IPS DF 4.7 (cell line): ENCODE results near the gene TMEM134.

Source experiments
- DNase-seq: peaks from one replicate; pipeline ENCODE4 v3.0.0-alpha.2; 2013; ENCODE audit warnings: low spot score; ENCODE audit errors: extremely low read depth

TMEM134 gene

GRCh38 chr11:67500831-67501715, 32.0 kb upstream of the TMEM134 start:
- no peak for DNase-seq

DNA sequence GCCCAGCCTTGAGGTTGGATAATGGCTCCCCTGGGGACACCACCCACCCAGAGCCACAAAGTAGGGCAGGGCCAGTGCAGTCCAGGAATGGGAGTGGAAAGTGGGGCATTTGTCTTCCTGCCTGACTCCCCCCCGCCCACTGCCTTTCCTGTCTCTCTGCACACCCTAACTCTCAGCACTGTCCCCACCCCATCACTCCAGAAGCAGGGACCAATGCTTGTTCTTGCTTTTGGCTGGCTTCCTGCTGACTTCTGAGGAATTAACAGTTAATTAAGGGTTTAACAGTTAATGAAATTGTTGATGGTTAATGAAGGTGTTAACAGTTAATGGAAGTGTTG, 31.4 kb upstream of the TMEM134 start:
- DNase-seq = no peak

DNA sequence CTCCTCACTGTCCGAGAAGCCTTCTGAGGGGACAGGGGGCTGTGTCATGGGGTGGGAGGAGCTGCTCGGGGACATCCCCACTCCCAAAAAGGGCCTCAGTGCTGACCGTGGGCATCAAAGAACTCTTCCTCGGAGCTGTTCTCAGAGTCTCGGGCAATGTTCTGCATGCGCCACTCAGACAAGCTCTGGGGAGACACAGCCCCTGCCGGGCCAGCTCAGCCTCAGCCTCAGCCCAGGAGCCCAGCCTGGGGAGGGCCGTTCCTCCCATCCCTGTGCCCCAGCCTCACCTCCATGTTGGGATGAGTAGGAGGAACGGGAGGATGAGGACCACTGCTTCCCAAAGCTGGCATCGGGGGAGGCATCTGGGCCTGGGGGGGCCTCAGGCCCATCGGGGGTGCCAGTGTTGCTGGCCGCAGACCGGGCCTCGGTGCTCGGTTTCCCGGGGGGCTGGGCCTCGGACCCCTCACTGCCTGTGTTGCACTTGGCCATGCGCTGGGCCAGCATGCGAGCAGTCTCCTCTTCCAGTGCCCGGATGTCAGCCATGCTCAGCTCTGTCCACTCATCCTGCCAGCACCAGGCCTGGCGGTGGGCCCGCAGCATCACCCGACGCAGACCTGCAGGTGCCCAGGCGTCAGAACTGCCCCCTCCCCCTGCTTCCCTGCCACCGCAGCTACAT, 30.9 kb upstream of the TMEM134 start:
- no peak for DNase-seq

DNA sequence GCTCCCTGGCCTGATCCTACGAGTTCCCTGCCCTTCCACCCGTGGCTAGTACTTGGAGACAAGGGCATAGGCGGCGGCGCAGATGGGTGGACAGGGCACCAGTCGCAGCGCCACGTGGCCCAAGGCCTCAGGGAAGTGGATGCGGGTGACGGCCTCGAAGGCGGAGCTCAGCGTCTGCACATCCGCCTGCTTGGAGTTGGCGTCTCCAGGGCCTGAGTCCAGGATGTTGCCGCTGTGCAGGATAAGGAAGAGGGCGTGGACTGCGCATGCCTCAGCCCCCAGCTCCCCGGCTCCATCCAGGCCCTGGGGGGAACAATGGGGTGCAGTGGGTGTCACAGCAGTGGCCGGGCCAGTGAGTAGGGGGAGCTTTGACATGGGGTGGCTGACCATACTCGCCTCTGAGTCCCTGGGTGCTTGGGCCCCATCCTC, 29.5 kb upstream of the TMEM134 start:
- DNase-seq = no peak

GRCh38 chr11:67497656-67498291, 28.7 kb upstream of the TMEM134 start:
- no peak for DNase-seq

DNA sequence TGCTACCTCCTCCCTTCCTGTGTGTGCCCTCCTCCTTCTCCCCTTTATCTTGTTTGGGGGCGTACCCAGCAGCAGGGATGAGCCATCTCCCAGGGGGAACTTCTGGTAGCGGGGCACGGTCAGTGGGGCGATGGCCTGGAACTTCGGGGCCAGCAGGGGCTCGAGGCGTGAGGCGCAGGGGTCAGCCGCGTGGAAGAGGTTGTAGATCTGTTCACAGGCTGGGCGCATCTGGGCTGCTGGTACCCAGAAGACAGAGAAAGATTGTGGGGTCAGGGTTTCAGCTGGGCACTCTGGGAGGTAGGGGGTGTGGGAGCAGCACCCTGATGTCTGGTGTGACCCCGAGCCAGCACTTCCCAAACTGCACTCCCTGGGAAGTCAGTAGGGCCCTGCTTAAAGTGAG, 27.1 kb upstream of the TMEM134 start:
- DNase-seq = no peak

DNA sequence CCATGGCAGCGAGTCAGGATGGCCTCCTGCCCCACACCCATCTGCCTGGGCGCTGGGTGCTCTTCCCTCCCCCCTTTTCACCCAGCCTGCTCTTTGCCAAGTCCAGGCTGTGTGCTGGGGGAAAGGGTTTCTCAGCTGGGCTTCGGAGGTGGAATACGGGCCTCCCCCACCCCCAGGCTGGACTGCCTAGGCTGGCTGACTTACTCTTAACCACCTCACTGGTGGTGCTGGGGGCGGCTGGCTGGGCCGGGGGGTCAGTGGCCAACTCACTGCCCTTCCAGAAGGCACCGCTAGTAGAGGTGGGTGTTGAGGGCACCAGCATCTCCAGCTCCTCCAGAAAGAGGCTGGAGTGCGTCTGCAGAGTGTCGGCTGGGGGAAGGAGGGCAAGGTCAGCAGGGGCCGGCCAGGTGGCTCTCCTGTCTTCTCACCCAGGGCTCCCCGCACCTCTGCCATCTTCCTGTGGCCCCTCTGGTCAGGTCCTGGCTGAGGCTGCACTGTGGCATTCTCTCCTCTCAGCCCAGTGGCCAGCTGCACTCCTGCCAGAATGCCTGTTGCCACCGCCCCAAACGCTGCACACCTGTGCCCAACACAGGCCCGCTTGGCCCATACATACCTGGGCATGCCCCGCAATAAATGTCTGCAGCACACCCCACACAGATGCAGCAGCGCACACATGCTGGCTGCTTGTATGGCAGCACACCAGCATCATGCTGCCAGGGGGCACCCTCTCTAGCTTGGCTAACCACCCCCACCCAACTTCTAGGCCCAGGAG, 26.4 kb upstream of the TMEM134 start:
- DNase-seq = no peak

DNA sequence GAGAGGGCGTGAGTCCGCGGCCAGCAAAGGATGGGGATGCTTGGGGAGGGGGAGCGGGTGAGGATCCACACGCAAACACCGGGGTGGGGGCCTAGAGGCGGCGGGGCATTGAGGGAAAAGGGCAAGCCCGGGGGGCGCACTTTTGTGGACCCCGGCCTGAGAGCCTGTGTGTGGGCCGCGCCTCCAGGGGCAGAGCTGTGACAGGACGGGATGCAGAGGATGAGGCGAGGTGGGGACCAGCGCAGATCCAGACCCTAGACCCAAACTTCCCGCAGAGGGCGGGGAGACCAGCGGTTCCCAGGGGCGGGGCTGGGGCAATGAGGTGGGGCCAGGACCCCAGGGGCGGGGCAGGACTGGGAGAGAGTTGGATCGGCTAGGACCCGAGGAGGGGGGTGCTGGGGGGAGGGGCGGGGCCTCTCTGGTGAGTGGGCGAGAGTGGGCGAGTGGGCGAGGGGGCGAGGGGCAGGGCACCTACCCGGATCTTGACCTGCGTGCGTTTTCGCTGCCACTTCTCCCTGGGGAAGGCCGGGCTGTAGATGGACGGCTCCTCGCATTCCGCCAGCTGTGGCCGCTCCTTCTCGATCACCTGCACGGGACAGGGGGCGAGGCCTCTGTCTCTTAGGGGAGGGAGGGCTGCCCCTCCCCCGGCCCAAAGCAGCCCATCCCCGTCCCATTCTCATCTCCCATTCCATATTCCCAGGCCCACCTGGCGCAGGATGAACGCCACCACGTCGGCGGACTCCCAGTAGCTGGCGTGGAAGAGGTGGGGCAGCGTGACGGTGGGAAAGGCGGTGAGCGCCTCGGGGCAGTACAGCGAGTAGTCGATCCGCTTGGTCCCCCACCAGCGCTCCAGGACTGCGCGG, 25.6 kb upstream of the TMEM134 start:
- DNase-seq = no peak

DNA sequence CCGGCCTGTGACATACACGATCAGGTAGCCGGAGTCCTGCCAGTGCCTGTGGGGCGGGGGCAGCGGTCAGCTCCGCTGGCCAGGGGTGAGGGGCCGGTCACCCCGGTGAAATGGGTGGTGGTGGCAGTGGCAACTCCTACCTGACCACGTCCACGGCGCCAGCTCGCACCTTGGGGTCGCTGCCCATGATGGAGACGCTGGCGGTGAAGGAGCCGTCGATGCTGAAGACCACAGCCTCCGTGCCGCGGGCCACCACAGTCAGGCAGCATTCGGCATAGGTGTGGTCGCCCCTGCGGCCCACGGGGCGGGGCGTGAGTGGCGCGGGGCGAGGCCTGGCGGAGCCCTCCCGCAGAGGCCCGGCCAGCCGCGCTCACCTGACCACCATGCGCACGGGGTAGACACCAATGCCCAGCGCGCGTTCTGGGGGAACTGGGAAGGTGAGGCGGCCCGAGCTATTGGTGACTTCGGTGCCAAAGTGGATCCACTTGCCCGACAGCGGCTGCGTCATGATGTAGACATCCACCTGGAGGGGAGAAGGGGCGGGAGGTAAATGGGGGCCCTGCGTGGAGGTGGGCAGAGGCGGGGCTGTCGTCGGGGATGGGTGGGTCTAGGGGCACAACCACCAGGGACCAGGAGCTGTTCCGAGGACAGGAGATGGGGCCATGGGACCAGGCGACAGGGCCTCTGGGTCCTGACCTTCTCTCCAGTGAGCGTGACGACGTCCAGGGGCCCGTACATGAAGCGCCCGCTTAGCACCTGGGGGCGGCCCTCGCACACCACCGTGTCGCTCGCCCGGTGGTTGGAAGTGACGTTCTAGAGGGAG, 24.7 kb upstream of the TMEM134 start:
- no peak for DNase-seq

DNA sequence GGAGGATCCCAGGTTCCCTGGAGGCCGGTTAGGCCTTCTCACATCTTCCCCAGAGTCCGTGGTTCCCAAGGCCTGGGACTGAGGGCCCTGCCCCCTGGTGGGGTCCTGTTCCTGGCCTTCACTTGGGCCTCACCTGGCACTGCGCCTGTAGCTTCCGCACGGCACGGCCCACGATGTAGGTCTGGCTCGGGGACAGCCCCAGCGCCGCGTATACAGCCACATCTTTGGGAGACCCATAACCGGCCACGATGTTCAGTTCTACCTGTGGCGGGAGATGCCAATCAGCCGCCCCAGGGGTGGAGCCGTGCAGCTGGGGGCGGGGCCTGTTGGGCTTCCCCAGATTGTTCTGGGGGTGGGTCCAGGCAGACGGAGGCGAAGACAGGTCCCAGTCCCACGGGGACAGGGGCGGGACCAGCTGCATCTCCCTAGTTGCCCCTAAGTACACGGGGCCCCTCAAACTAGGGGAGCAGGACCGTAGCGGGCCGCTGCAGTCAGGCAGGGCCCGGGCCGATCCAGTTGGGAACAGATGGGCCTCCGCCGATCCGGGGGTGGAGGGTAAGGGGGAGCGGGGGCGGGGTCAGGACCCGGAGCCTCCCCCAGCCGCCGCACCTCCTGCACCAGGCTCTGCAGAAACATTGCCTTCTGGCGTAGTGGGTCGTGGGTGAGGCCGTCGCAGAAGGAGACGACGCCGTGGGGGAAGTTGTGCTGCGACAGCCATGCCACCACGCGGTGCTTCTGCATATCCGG, 23.9 kb upstream of the TMEM134 start:
- no peak for DNase-seq

- DNase-seq = no peak
Observed at GRCh38 chr11:67492069-67492727, 23.1 kb upstream of the TMEM134 start.

GRCh38 chr11:67491276-67492068, 22.4 kb upstream of the TMEM134 start:
- DNase-seq = no peak

- no peak for DNase-seq
Observed at GRCh38 chr11:67490727-67491065, 21.6 kb upstream of the TMEM134 start.

- DNase-seq = no peak
Observed at GRCh38 chr11:67489885-67490726, 21.1 kb upstream of the TMEM134 start.

DNA sequence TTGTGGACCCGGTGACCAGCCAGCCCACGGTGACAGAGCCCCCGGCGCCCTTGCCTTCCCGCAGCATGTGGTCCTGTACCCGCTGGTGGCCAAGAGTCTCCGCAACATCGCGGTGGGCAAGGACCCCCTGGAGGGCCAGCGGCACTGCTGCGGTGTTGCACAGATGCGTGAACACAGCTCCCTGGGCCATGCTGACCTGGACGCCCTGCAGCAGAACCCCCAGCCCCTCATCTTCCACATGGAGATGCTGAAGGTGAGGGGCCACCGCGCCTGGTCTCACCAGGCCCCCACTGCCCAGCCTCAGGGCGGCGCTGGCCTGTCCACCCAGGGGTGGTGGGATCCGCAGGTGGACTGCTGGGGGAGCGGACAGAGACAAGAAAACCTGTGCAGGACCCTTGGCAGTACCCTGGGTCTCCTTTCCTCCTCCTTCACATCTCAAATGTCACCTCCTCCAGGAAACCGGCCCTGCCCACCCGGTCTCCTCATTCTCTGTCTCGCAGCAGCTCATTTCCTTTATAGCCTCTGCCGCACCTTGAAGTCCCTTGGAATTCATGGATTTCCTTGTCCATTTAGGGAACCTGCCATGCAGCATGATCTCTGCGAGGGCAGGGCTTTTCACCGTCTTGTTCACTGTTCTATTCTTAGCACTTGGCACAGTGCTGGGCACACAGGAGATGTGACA, 20.3 kb upstream of the TMEM134 start:
- DNase-seq = no peak

DNA sequence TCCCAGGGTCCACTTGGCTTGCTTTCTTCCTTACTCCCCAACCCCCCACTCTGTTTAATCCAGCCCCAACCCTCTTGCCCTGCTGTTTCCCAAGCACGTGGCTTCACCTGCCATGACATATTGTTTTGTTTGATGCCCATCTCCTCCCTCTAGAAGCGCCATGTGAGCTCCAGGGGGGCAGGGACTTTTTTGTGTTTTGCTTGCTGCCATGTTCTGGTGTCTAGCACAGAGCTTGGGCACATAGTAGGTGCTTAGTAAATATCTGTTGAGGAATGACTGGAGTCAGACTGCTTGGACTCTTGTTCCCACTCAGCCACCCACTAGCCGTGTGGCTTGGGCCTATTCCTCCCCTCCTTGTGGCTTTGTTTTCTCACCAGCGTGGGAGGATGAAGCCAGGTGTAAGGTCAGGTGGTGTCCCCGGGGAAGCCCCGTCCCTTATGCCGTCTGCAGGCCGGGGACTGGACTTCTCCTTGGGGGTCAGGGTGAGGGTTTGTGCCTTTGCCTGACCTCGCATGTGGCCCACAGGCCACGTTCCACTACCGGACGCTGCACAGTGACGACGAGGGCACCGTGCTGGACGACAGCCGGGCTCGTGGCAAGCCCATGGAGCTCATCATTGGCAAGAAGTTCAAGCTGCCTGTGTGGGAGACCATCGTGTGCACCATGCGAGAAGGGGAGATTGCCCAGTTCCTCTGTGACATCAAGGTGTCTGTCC, 17.6 kb upstream of the TMEM134 start:
- DNase-seq = no peak
